Measurements from ENCODE around the gene RBM17.
"Not testable (repeated sequence)": the region's sequence is repeated elsewhere in the genome, so short reads cannot be mapped to it uniquely, and the experiment has no call there.

Gene RBM17

DNA sequence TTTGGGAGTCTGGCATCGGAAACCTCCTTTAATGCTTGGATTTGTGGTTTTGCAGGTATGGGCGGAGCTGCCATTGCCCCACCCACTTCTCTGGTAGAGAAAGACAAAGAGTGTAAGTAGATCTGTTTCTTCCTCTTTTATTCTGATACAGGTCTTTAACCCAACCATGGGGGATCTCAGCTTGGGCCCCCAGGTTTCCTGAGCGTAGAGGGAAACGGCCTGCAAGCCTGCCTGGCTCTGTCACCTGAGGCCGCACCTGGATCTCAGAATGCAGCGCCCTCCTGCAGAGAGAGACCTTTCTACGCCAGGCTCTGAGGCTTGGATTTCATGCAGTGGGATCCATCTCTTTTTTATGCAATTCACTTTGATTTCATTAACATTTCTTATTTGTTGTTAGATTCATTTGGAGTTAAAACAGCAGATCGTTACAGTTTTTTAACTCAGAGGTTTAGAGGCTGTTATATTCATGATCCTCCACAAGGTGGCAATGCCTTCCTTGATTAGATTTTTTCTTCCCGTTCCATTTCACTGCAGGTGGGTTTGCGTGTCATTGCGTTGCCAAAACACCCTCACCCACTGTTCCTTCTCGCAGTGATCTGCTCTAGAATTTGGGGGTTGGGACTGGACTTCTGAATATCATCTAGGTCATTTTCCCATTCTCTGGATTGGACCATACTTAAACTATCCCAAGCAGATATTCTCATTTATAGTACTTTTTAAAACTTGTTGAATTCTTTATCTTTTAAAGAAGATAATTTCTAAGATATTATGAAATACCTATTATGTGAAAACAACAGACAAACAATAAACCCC lies 20.0 kb downstream of the RBM17 start:
- H3K4me3 ChIP-seq (ENCODE audit: low read depth, low read length), result no peak overlapping the region

- H3K4me3 ChIP-seq (ENCODE audit: low read depth, low read length), result no peak overlapping the region
Measured at GRCh38 chr10:6109444-6109775, 20.6 kb downstream of the RBM17 start.

DNA sequence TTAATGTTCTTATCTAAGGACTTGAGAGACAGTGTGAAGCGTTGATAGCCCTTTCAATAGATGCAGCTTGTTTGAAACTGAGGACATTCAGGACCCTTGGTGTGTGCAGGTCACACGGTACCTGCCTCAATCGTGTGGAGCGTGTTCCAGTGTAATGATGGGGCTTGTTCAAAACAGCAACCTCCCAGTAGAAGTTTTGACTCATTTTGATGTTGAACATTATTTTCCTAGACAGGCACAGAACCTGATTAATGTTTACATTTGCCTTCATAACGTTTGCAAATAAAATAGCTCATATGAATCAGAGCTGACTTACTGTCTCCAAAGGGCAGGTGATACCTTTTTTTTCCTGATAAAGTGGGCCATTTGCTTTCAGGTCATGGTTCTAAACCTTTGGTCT lies 21.3 kb downstream of the RBM17 start:
- H3K4me3 ChIP-seq (ENCODE audit: low read depth, low read length), result no peak overlapping the region

DNA sequence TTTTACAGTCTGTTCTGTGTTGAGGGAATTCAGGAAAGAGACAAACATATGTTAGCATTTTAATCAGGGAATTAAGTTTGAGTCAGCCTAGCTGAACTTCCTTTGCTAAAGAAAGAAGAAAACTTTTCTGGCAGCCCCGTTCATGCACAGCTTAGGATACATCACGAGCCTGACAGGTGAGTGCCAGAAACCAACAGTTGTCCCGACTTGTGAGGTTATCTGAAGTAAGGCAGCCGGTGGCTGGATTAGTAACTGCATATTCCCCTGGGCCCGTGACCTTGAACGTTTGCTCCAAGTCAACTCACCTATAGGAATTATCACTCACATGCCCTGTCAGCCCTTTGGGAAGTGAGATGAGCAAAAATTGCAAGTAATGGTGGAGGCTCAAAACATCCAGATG lies 24.1 kb downstream of the RBM17 start:
- H3K4me3 ChIP-seq (ENCODE audit: low read depth, low read length), result no peak overlapping the region

DNA sequence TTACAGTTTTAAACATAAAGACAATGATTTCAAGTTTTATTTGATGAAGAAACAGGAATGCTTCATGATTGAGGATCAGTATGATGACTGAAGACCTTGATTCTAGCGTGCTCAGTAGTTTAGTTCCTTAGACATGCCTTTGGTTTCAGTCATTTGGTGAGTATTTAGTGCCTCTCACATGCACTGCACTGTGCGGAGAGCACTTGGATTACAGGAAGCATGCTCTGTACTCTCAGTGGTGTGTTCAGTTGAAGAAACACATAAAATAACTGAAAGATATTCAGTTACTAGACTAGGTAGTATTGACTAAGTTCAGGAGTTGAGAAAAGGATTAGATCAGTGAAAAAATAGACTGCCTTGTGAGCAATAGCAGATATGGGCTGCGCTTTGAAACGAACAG lies 25.5 kb downstream of the RBM17 start:
- no peak overlapping the region for H3K4me3 ChIP-seq (ENCODE audit: low read depth, low read length)

DNA sequence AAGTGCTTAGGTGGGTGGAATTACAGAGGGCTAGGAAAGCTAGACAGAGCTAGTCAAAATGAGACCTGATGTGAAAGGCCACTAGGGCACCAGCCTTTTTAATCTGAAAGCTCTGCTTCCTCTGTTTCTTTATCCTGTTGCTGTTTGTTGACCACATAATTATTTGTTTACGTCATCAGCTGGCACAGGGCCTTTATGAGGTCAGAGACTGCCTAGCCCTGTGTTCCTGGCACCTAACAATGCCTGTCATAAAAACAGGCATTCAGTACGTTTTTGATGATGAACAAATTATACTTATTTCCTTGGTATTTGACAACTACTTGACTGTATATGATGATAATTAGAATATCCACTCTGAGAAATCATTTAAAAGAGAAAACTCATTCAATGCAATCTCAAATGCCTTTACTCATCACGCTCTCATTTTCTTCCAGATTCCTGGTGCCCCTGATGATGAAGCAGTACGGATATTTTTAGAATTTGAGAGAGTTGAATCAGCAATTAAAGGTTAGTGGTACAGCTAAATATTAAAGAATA lies 26.0 kb downstream of the RBM17 start:
- no peak overlapping the region for H3K4me3 ChIP-seq (ENCODE audit: low read depth, low read length)

DNA sequence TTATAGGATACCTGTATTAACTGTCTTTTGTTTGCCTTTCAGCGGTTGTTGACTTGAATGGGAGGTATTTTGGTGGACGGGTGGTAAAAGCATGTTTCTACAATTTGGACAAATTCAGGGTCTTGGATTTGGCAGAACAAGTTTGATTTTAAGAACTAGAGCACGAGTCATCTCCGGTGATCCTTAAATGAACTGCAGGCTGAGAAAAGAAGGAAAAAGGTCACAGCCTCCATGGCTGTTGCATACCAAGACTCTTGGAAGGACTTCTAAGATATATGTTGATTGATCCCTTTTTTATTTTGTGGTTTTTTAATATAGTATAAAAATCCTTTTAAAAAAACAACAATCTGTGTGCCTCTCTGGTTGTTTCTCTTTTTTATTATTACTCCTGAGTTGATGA lies 26.6 kb downstream of the RBM17 start:
- H3K4me3 ChIP-seq (ENCODE audit: low read depth, low read length), result no peak overlapping the region

DNA sequence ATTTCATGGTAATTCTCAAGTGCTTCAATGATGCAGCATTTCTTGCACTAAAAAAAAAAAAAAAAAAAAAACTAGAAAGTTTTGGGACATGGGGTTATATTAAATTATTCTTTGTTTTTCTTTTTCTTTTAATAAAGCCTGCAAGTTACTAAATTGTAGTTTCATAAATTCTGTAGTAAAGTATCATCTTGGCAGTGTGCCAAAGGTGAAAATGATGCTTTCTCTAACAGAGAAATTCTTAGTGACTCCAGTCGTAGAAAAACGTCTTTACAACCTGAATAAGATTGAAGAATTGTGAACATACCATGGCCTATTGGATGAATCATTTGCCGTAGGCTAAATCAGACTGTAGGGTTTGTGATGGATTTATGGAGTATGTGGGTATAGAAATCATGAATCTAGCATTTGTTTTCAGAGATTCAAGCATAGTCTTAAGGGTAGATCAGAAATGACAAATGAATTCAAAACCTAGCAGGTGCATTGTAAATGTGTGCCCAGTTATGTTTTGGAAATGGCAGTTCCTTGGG lies 27.1 kb downstream of the RBM17 start:
- H3K4me3 ChIP-seq (ENCODE audit: low read depth, low read length), result no peak overlapping the region

DNA sequence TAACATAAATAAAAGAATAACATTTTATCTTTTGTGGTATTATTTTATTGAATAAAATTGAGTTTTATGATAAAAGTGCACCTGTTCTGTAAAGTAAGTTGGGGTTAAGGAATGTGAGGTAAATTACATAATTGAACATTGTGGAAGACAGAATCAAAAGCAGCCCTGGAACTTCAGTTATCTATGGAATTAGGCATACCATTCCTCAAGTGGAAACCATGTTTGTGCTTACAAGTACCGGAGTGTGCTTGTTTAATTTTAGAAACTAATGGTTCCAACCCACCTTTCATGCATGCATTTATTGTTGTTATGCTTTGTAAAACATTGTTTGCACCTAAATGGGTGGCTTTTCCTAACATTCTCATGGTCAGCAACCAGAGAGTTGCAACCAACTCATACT lies 28.0 kb downstream of the RBM17 start:
- H3K4me3 ChIP-seq (ENCODE audit: low read depth, low read length), result no peak overlapping the region

DNA sequence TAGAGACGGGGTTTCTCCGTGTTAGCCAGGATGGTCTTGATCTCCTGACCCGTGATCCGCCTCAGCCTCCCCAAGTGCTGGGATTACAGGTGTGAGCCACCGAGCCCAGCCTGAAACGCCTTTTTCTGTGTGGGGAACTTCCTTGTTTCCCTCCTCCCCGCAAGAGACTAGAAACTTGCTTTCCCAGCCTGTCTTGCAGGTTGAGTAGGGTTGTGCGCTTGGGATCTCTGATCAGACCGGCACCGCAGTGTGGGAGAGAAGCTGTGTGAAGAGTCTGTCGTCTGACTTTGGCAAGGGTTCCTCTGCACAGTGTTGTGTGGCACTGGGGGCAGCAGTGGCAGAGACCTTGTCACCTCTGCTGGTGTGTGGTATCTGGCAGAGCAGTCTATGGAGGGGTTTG lies 28.9 kb downstream of the RBM17 start:
- no peak overlapping the region for H3K4me3 ChIP-seq (ENCODE audit: low read depth, low read length)

GRCh38 chr10:6119423-6119822 lies 30.6 kb downstream of the RBM17 start:
- no peak overlapping the region for H3K4me3 ChIP-seq (ENCODE audit: low read depth, low read length)

- no peak overlapping the region for H3K4me3 ChIP-seq (ENCODE audit: low read depth, low read length)
Measured at GRCh38 chr10:6119962-6120361, 31.1 kb downstream of the RBM17 start.

GRCh38 chr10:6120691-6121090 lies 31.9 kb downstream of the RBM17 start:
- no peak overlapping the region for H3K4me3 ChIP-seq (ENCODE audit: low read depth, low read length)

DNA sequence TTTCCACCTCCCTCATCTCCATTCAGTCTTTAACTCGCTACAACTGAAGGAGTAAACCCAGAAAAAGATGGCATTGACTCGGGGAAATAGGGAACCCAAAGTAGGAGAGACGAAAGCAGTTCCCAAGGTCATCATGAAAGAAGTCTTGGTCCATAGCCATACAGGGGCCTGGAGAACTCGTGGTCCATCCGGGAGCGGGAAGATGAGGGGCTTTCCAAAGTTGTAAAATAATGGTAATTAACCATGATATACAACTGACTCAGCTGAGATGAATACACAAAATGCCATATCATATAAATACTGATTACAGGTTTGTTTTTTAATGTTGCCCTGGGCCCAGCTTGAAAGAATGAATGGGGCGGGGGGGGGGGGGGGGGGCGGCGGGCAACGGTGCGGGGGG lies 32.3 kb downstream of the RBM17 start:
- H3K4me3 ChIP-seq (ENCODE audit: low read depth, low read length), result no peak overlapping the region

DNA sequence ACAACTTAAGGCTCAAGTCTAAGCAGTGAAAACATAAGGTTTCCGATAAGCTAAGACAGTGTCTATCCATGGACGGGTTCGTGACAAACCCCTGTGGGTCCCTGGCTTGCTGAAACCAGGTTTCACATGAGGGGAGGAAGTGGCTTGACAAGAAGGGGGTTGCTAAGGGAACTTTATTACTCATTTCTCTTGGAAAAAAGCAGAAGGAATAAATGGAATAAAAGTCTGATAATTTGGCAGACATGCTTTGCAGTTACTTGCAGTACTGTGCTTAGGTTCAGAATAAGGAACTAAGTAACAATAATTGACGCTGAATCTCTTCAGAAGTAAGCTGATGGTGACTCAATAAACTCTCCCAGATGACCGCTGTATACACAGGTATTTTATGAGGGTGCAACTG lies 34.7 kb downstream of the RBM17 start:
- H3K4me3 ChIP-seq (ENCODE audit: low read depth, low read length), result no peak overlapping the region

- no peak overlapping the region for H3K4me3 ChIP-seq (ENCODE audit: low read depth, low read length)
Measured at GRCh38 chr10:6124666-6125065, 35.8 kb downstream of the RBM17 start.

DNA sequence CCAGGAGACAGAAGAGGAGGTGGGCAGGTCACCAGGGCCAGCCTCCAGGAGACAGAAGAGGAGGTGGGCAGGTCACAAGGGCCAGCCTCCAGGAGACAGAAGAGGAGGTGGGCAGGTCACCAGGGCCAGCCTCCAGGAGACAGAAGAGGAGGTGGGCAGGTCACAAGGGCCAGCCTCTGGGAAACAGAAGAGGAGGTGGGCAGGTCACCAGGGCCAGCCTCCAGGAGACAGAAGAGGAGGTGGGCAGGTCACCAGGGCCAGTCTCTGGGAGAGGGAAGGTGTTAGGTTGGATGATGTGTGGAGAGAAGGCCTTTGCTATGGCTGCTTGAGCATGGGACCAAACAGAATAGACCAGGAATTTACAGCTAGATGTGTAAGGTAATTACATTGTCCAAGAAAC lies 38.6 kb downstream of the RBM17 start:
- H3K4me3 ChIP-seq (ENCODE audit: low read depth, low read length), result not testable (repeated sequence)

- H3K4me3 ChIP-seq (ENCODE audit: low read depth, low read length), result no peak overlapping the region
Measured at GRCh38 chr10:6128087-6128486, 39.3 kb downstream of the RBM17 start.

- H3K4me3 ChIP-seq (ENCODE audit: low read depth, low read length), result no peak overlapping the region
Measured at GRCh38 chr10:6128591-6129251, 39.9 kb downstream of the RBM17 start.

DNA sequence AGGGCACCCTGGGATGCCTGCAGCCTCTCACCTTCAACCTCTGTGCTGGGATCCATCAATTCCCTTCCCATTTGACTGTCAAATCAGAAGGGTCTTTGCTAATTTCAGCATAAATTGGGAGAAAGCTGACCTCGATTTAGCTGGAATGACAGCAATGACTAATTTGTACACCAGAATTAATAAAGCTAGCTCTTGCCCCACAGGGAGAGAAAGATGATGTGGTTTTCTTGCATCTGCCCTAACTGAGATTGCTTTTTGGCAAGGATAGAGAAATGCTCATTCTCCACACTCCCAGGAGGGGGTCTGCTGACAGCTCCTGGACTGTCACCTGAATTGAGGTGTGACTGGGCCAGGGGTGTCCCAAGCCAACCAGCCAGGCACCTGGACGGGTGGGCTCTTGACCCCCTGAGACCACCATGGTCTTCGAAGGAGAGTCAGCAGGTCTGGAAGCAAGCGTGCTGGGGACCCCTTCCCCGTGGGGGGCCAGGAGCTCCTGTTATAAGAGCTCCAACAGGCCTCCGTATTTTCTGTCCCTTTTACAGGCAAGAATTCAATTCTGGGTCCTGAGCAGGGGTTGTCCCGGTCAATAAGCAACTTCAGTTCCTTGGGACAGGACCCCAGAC lies 42.1 kb downstream of the RBM17 start:
- no peak overlapping the region for H3K4me3 ChIP-seq (ENCODE audit: low read depth, low read length)

DNA sequence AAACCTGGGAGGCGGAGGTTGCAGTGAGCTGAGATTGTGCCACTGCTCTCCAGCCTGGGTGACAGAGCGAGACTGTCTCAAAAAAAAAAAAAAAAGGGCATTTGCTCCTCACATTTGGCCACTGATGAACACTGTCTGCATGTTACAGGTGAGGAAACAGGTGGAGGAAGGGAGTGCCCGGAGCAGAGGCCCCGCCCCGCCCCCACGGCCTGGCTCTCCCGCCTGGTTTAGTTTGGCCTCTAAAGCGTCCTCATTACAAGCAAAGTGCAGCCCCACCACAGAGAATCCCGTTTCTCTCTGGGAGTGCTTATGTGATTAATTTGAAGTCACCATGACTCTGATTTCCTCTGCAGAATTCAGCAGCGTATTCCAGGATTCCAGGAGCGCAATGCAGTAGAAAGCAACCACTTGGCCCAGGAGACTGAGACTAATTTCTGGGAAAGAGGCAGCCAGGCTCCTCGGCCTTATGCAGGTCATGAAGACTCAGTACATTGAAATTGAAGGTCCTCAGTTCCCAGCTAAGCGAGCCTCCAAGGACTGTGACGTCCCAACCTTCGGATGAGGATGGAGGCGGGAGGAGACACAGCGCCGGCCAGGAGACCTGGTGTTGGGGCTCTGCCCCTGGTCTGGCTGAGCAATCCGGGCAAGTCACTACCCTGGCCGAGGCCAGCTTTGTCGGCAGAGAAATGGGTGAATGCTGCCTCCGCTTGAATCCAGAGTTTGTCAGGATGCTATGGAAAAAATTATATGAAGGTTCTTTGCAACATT lies 44.7 kb downstream of the RBM17 start:
- H3K4me3 ChIP-seq (ENCODE audit: low read depth, low read length), result no peak overlapping the region
